Measurements from ENCODE around the gene UBE2C.
"Not testable (repeated sequence)": the region's sequence is repeated elsewhere in the genome, so short reads cannot be mapped to it uniquely, and the experiment has no call there.

Gene UBE2C

DNA sequence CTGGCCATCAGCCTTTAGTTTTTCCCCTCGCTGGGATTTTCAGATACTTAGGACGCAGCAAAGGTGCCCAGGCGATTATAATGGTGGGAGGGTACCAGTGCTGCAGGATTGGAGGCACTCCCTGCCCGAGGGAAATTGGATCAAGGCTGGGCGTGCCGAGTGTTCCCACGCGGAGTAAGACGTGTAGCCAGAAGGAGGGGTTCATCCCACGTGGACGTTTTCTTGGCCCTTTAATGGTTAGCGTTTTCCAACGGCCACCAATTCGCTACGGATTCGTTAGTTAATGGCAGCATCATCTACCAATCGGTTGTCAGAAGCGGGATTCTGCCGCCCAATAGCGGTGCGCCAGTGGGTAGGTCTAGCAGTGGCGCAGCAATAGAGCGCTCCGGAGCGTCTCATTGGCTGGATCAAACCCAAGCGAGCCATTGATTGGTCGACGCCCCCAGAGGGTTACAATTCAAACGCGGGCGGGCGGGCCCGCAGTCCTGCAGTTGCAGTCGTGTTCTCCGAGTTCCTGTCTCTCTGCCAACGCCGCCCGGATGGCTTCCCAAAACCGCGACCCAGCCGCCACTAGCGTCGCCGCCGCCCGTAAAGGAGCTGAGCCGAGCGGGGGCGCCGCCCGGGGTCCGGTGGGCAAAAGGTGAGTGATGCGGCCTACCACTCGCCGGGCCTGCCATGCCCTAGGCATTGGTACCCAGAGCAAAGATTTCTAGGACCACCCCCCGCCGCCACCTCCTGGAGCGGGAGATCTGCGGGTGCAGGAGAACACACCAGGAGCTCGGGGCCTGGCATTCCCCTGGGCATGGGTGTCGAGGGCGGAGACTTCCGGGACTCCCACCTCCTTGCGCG lies at the start of gene UBE2C:
TSS of gene UBE2C (plus strand) at position 488 of the 849 bp plus-strand sequence. CDS start at position 540, 52 bp downstream.
- peak; percentile 79 to 87 for DNase-seq (ENCODE audit: low read depth in 2 of 2)

DNA sequence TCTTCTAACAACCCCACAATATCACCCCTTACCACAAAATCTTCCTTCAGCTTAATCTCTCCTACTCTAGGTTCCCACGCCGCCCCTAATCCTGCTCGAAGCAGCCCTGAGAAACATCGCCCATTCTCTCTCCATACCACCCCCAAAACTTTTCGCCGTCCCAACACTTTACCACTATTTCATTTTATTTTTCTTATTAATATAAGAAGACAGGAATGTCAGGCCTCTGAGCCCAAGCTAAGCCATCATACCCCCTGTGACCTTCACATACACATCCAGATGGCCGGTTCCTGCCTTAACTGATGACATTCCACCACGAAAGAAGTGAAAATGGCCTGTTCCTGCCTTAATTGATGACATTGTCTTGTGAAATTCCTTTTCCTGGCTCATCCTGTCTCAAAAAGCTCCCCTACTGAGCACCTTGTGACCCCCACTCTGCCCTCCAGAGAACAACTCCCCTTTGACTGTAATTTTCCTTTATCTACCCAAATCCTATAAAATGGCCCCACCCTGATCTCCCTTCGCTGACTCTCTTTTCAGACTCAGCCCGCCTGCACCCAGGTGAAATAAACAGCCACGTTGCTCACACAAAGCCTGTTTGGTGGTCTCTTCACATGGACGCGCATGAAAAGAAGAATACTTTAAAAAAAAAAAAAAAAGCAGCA lies 47.7 kb upstream of the UBE2C start:
- not testable (repeated sequence) for DNase-seq (ENCODE audit: low read depth in 2 of 2)

DNA sequence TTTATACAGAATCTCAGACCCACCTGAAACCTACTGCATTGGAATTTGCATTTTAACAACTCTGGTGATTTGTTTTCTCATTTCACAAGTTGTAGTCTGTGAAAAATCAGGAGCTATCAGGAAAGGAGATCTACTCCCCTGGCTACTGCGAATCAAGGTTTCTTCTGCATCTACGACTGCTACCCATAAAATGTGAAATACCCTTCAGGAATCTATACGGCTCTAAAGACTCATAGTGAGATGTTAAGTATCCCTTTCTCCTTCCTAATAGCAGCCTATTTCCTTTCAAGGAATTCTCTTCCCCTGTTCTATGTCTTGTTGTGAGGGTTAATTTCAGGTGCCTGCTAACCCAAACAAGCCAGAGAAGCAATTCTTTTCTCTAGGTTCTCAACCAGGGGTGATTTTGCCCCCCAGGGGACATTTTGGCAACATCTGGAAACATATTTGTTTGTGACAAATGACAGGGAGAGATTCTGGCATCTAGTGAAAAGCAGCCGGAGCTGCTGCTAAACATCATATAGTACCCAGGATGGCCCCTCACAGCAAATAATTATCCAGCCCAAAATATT lies 47.1 kb upstream of the UBE2C start:
- no peak for DNase-seq (ENCODE audit: low read depth in 2 of 2)

DNA sequence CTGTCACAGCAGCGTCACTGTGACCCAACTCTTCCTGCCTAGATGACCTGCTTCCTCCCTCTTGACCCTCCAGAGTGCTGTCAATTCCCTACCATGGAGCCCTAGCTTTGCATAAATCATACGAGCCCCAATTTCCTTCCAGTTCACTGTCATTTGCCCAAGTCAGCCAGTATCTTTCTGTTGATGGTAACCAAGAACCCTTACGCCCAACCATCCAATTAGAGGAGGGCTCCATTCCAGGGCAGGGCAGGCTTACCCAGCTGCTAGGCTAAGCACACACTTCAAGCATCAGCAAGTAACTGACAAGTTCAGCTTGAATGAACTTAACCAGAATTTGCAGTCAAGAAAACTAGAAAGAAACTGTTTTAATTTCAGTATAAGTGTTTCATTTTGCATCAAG lies 46.5 kb upstream of the UBE2C start:
- no peak for DNase-seq (ENCODE audit: low read depth in 2 of 2)

DNA sequence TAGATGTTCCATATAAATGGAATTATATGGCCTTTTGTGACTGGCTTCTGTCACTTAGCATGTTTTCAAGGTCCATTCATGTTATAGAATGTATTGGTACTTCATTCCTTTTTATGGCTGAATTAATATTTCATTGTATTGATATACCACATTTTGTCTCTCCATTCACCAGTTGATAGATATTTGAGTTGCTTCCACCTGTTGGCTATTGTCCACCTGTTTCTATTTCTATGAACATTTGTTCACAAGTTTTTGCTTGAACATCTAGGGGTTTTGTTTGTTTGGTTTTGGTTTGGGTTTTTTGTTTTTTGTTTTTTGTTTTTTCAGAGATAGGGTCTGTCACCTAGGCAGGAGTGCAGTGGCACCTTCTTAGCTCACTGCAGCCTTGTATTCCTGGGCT lies 44.0 kb upstream of the UBE2C start:
- no peak for DNase-seq (ENCODE audit: low read depth in 2 of 2)

DNA sequence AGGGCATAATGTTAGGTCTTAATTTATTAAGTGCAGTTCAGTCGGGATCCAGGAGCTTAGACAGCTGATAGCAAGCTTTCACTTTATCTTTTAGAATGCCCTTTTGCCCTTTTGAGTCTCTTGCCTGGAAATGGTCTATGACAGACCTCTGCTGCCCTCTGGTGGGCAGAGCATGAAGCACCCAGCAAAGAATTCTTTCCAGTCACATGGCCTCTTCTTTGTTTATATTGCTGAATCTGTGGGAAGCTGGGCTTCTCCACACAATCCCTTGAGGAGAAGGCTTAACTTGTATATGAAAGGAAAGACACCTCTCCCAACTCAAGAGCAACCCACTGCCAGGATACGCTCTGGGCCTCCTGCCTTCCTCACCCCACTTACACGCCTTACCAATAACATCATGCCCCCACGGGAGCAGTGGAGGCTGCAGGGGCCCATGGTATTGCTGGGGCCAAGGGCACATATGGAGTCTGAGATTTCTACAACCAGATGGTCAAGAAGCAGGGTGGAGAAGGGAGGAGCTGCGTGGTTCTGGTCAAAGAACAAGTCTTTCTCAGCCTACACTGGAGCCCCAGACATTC lies 41.2 kb upstream of the UBE2C start:
- DNase-seq (ENCODE audit: low read depth in 2 of 2), result peak; percentile 60 to 62

DNA sequence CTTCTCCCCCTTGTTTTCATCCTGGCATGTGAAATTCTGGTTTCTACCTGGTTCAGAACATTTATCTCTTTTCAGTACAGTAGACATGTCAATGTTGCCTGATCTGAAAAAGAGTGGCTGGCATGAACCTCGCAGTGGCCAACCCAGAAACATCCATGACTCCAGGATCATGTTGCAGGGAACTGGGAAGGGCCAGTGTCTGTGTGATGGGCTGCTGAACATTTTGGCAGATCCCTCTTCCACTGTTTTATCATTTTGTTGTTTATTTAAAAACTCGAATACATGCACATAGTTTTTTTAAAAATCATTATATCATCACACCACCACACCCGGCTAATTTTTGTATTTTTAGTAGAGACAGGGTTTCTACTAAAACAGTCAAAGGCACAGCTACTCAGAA lies 39.8 kb upstream of the UBE2C start:
- no peak for DNase-seq (ENCODE audit: low read depth in 2 of 2)

DNA sequence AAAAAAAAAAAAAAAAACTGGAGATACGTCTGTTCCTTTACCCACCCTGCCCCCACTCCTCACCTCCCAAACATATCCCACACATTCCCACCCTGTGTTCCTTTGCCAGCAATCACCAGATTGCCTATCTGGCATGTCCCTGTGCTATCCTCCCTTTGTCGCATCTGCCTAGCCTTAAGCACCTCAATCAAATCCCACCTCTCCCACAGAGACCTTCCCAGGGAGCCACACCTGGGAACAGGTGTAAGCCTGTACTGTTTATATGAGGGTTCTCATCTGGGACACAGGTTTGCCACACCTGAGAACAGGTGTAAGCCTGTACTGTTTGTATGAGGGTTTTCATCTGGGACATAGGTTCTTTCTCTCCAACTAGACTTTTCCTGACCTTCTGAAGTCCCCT lies 37.5 kb upstream of the UBE2C start:
- DNase-seq (ENCODE audit: low read depth in 2 of 2), result no peak

DNA sequence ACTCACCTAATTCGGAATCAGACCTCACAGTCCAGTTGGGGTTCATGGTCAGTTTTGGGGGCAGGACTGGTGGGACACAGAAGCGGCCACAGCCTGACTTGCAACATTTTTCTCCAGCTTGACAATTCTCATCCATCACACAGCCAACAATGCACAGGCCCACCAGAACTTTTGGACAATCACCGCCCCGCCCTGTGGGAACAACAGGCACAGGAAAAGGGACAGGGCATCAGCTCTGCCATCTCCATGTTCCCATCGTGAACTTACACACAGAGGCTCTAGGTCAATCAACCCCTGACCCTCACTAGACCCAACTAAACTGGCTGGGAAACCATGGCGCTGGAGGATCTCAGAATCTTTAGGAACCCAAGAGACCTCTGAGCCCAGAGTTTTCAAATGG lies 37.0 kb upstream of the UBE2C start:
- DNase-seq (ENCODE audit: low read depth in 2 of 2), result no peak

DNA sequence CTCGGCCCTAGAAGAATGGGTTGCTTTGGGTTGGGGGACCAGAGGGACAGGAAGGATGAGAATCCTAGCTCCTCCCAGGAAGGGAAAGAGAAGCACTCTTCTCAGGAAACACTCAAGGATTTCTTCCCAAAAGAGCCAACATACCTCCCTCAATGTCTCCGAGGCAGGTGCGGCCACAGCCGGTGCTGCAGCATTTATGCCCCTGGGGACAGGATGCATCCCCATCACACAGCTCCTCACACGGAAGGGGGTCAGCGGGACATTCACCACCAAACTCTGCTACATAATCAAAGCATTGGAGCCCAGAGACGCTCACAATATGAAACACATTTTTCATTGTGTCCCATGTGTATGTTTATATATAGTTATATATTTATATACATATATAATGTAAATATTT lies 35.5 kb upstream of the UBE2C start:
- no peak for DNase-seq (ENCODE audit: low read depth in 2 of 2)

DNA sequence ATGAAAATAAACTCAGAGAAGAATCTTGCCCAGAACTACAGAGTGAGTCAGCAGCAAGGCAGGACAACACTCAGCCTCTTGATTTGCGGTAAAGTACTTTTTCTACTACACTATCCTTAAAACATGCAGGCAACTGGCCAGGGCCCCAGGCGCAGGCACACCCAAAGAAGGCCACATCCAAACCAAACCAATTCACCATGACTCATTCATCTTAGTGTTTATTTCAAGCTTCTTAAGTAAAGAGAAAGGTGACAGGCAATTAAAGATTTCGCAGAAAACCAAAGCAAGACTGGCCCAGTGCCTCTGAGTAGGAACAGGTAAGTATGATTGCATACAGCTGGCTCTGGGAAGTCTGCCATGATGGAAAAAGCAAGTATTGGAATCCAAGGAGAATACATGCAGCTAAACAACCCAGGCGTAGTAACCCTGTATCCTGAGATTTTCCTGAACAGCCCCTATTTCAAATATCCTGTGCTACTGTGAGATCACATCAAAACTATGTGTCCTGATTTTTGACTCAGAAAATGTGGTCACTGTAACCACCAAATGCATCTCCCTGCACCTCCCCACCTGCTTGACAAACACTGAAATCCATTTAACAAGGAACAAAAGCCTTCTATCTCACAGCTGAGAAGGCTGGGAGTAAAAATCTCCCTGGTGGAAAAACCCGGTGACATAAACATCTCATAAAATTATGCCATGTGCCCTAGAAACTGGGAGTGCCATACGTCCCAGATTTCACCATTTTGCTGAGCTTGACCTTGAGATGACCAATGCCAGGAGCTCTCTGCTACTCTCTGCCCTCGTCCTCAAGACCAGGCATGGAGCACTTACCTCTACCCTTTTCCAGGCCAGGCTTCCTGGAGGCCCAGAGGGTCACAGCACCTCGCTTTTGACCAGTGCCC lies 33.2 kb upstream of the UBE2C start:
- no peak for DNase-seq (ENCODE audit: low read depth in 2 of 2)

DNA sequence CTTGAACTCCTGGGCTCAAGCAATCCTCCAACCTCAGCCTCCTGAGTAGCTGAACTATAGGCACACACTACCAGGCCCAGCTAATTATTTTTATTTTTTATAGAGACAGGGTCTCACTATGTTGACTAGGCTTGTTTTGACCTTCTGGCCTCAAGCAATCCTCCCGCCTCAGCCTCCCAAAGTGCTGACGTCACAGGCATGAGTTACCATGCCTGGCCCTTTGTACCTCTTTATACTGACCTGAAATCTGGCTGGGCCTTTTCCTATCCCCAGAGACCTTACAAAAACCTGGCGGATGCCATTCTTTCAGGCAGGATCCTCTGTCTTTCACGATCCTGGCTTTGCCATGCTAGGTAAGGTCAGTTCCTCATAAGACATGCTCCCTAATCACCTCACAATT lies 32.3 kb upstream of the UBE2C start:
- no peak for DNase-seq (ENCODE audit: low read depth in 2 of 2)

DNA sequence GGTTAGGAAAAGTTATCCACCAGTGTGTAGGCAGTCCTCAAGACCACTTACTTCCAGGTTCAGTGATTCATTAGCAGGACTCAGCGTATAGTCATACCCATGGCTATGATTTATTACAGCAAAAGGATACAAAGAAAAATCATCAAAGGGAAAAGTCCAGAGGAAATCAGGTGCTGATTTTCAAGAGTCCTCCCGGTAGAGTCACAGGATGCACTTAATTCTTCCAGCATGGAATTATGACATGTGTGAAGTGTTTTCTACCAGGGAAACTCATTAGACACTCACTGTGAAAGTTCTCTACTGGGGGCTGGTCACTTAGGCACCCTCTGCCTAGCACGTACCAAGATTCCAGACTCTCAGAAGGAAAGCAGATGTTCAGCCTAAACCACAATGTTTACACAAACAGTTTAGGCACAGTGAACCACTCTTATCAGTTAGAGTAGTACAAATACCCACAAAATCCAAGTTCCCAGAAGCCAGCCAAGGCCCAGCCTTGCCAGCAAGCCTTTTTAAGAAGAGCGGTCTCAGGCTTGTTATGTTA lies 31.0 kb upstream of the UBE2C start:
- no peak for DNase-seq (ENCODE audit: low read depth in 2 of 2)

DNA sequence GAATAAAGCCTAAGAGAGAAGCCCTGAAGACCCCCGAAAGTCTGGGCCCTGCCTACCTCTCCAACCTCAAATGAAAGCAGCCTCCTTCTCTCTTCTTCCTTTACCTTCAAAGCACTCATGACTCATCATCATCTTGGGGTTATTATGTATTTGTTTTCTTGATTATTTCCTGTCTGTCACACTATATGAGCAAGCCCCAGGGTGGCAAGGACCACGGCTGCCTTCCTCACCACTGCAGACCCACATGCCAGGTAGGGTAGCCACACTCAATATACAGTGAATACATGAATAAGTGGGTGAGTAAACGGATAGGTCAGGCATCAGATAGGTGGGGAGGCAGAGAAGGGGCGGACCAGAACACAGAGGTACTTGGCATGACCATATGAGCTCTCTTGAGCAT lies 29.6 kb upstream of the UBE2C start:
- no peak for DNase-seq (ENCODE audit: low read depth in 2 of 2)

DNA sequence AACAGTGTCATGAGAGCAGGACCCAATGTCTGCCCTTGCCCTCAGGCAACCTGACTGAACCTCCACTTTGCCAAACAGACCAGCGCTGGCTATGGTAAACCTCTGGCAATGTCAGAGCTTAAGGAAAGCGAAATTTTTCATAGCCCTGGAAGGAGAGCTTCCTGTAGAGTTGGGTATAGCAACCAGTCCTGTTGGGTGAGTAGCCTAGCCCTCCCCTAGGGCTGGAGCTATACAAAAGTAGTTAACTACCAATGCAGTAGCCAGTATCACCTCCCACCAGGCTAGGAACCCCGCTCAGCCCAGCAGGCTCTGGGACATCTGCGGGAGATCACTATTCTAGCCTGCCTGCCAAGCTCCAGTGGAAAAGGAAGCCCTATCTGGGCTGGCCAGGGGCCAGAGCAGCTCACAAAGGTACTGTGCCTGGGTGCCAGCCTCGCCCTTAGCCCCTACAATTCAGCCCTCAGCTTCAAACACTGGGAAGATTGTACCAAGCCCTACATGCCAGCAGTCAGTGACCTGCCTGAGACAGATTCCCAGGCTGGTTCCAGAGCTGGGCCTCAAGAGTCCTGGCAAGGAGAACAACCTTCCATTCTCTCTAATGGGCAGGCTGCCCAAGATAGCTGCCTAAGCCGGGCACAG lies 28.7 kb upstream of the UBE2C start:
- DNase-seq (ENCODE audit: low read depth in 2 of 2), result no peak

DNA sequence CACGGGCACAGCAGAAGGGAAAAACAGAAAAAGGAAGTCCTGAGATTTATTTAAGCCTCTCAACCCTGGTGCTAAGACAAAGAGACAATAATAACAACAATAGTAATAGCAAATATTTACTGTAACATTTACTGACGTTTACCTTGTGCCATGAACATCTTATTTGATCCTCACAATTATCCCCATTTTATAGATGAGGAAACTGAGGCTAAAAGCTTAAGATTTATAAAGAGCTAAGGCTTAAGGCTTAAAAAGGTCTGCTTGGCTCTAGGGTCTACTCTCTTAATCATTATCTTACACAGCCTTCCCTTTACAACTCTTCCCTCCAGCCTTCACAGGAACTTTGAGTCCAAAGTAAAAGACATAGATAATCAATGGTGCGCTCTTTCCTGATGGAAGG lies 24.1 kb upstream of the UBE2C start:
- no peak for DNase-seq (ENCODE audit: low read depth in 2 of 2)

DNA sequence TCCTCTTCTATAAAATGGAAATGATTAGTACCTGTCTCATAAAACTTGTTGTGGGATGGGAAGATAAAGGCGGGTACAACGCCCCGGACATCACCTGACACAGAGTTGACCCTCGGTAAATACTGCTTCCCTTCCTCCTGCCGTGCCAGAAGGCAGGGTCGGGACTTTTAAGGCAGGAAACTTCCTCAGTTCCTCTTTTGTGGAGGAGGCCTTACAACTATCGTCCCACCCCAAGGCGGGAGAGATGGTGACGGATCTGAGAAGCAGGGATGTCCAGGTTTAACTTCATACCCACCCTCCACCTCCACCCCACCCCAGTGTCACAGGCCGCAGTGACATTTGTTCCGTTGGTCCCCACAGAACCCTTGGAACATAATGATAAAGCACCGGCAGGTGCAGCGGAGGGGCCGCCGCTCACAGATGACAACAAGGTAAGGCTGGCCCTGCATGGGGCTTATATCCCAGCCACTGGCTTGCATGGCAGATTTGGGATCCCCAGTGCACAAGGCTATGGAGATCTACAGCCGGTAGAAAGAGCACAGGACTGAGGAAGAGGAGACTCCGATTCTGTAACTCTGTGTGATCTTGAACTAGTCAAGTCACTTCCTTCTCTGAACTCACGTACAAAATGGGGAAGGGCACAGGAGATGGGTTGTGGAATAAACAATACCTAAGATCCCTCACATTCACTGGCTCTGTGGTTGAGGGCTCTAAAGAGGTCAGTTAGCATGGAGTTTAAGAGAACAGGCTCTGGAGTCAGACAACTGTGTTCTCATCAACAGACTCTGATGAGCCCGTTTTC lies 19.9 kb upstream of the UBE2C start:
- DNase-seq (ENCODE audit: low read depth in 2 of 2), result no peak

DNA sequence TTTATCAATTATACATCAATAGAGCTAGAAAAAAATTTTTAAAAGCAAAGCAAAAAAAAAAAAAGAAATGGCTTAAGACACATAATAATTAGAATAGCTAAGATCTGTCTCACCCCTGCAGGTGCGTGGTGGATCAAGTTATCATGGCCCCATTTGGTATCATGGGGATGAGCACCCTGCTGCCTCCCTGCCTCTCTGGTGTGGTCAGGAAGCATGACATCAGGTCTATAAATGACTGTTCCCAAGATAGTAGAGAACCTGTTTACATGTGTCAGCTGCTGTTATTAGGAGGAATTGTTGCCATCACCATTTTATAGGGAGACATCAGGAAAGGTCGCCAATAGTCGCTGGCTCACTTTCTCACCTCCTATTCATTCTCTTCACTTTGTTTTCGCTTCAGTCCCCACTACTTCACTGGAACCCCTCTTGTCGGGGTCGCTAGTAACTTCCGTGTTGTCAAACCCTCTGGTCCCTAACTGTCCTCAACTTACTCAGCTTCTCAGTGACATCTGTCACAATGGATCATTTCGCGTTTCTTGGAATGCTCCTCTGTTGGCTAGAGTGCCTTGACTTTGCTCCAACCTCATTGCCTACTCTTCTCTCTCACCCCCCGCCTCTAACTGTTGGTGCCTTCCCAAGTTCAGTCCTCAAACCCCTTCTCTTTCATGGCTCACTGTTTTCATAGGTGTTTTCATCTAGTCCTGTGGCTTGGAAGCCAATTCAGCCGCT lies 15.9 kb upstream of the UBE2C start:
- no peak for DNase-seq (ENCODE audit: low read depth in 2 of 2)

DNA sequence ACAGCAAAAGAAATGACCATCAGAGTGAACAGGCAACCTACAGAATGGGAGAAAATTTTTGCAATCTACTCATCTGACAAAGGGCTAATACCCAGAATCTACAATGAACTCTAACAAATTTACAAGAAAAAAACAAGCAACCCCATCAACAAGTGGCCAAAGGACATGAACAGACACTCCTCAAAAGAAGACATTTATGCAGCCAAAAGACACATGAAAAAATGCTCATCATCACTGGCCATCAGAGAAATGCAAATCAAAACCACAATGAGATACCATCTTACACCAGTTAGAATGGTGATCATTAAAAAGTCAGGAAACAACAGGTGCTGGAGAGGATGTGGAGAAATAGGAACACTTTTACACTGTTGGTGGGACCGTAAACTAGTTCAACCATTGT lies 14.9 kb upstream of the UBE2C start:
- not testable (repeated sequence) for DNase-seq (ENCODE audit: low read depth in 2 of 2)

Data from stimulated activated CD8-positive, alpha-beta memory T cell treated with anti-CD3 and anti-CD28 coated beads, Interleukin-2, amount 100 ng/mL, for 1 hour (primary cell).